HEK293 (cell line): ENCODE results near the gene SHMT2.

Source experiments
- CTCF ChIA-PET: fragments of 350-600 bp; formaldehyde crosslinking; extraction: SDS; loops from one replicate; lab custom pipeline; 2021; ENCODE audit warnings: antibody characterized with exemption; lab: Yijun Ruan, JAX
- POLR2A ChIA-PET: fragments of 300-600 bp; formaldehyde crosslinking; extraction: SDS; loops from one replicate; lab custom pipeline; 2020; ENCODE audit warnings: antibody characterized with exemption, inconsistent platforms; lab: Yijun Ruan, JAX
- H3K27ac ChIP-seq: fragments of 200-500 bp; sonication (Bioruptor generic); 2 replicates; pipeline ENCODE4 v1.5.1; 2014; ENCODE audit warnings: low read depth, low read length, control low read depth, inconsistent platforms; ENCODE audit errors: extremely low read depth
- H3K36me3 ChIP-seq, 2 experiments: fragments of 200-500 bp in 1 of 2; sonication (Bioruptor generic) in 1 of 2; 1 replicate in 1 of 2; 2 replicates in 1 of 2; pipeline ENCODE4 v1.5.1; 2014 to 2017; ENCODE audit warnings: inconsistent platforms in 2 of 2, low read length in 2 of 2; ENCODE audit not compliant: control insufficient read depth in 2 of 2, insufficient read depth in 1 of 2
- H3K4me1 ChIP-seq: fragments of 200-500 bp; sonication (Bioruptor generic); 2 replicates; pipeline ENCODE4 v1.5.1; 2014; ENCODE audit warnings: mild to moderate bottlenecking, low read length, inconsistent platforms; ENCODE audit not compliant: control insufficient read depth, insufficient read depth
- H3K4me3 ChIP-seq: 2 replicates; pipeline ENCODE4 v1.5.1; 2011; ENCODE audit warnings: low read depth, mild to moderate bottlenecking, control low read depth, low read length, moderate library complexity
- H3K9me3 ChIP-seq: fragments of 200-500 bp; sonication (Bioruptor generic); 2 replicates; pipeline ENCODE4 v1.5.1; 2014; ENCODE audit warnings: low read depth, low read length, inconsistent platforms; ENCODE audit not compliant: control insufficient read depth, insufficient read depth
- BCL11B ChIP-seq: fragments of 450-650 bp; formaldehyde crosslinking; IDR thresholded peaks from 2 replicates; pipeline ENCODE4 v1.5.1; 2016; ENCODE audit warnings: low read depth, missing biosample characterization, missing genetic modification characterization
- GLIS2 ChIP-seq: fragments of 450-650 bp; formaldehyde crosslinking; IDR thresholded peaks from 2 replicates; pipeline ENCODE4 v1.5.1; 2016; ENCODE audit warnings: missing biosample characterization, missing genetic modification characterization
- IKZF3 ChIP-seq: fragments of 450-650 bp; IDR thresholded peaks from 2 replicates; pipeline ENCODE4 v1.5.0; 2018; ENCODE audit warnings: missing biosample characterization, mild to moderate bottlenecking, missing genetic modification characterization, moderate library complexity
- INSM2 ChIP-seq: fragments of 450-650 bp; formaldehyde crosslinking; IDR thresholded peaks from 2 replicates; pipeline ENCODE4 v1.5.1; 2016; ENCODE audit warnings: missing biosample characterization, missing genetic modification characterization
- SP2 ChIP-seq: fragments of 450-650 bp; formaldehyde crosslinking; IDR thresholded peaks from 2 replicates; pipeline ENCODE4 v1.5.1; 2016; ENCODE audit warnings: missing biosample characterization, missing genetic modification characterization
- ZBTB6 ChIP-seq: fragments of 450-650 bp; formaldehyde crosslinking; IDR thresholded peaks from 2 replicates; pipeline ENCODE4 v1.5.1; 2017; ENCODE audit warnings: missing biosample characterization, missing genetic modification characterization
- ZBTB7A ChIP-seq: fragments of 450-650 bp; formaldehyde crosslinking; IDR thresholded peaks from 2 replicates; pipeline ENCODE4 v1.5.1; 2016; ENCODE audit warnings: low read depth, missing biosample characterization, missing genetic modification characterization
- ZFHX2 ChIP-seq: fragments of 450-650 bp; formaldehyde crosslinking; conservative IDR thresholded peaks from 2 replicates; pipeline ENCODE4 v1.5.1; 2016; ENCODE audit warnings: missing biosample characterization, missing genetic modification characterization
- ZIC2 ChIP-seq: fragments of 450-650 bp; formaldehyde crosslinking; IDR thresholded peaks from 2 replicates; pipeline ENCODE4 v1.5.1; 2016; ENCODE audit warnings: missing biosample characterization, missing genetic modification characterization
- ZNF114 ChIP-seq: fragments of 450-650 bp; formaldehyde crosslinking; IDR thresholded peaks from 2 replicates; pipeline ENCODE4 v1.5.0; 2017; ENCODE audit warnings: missing biosample characterization, missing genetic modification characterization
- ZNF2 ChIP-seq: fragments of 450-650 bp; formaldehyde crosslinking; IDR thresholded peaks from 2 replicates; pipeline ENCODE4 v1.5.1; 2016; ENCODE audit warnings: missing biosample characterization, missing genetic modification characterization
- ZNF24 ChIP-seq: fragments of 450-650 bp; formaldehyde crosslinking; IDR thresholded peaks from 2 replicates; pipeline ENCODE4 v1.5.1; 2016; ENCODE audit warnings: missing biosample characterization, missing genetic modification characterization
- ZNF324 ChIP-seq: fragments of 450-650 bp; formaldehyde crosslinking; IDR thresholded peaks from 2 replicates; pipeline ENCODE4 v1.5.1; 2016; ENCODE audit warnings: missing biosample characterization, missing genetic modification characterization
- ZNF341 ChIP-seq: fragments of 450-650 bp; formaldehyde crosslinking; IDR thresholded peaks from 2 replicates; pipeline ENCODE4; 2016; ENCODE audit warnings: low read depth, missing biosample characterization, missing genetic modification characterization
- ZNF391 ChIP-seq: fragments of 450-650 bp; formaldehyde crosslinking; IDR thresholded peaks from 2 replicates; pipeline ENCODE4 v1.5.1; 2016; ENCODE audit warnings: low read depth, missing biosample characterization, missing genetic modification characterization, borderline replicate concordance
- ZNF398 ChIP-seq: fragments of 450-650 bp; formaldehyde crosslinking; IDR thresholded peaks from 2 replicates; pipeline ENCODE4 v1.5.1; 2017; ENCODE audit warnings: missing biosample characterization, missing genetic modification characterization
- ZNF501 ChIP-seq: fragments of 450-650 bp; formaldehyde crosslinking; IDR thresholded peaks from 2 replicates; pipeline ENCODE4 v1.5.1; 2016; ENCODE audit warnings: missing biosample characterization, missing genetic modification characterization
- ZNF514 ChIP-seq: fragments of 450-650 bp; formaldehyde crosslinking; IDR thresholded peaks from 2 replicates; pipeline ENCODE4 v1.5.1; 2016; ENCODE audit warnings: missing biosample characterization, missing genetic modification characterization
- ZNF530 ChIP-seq: fragments of 450-650 bp; formaldehyde crosslinking; IDR thresholded peaks from 2 replicates; pipeline ENCODE4 v1.5.1; 2016; ENCODE audit warnings: low read depth, missing biosample characterization, missing genetic modification characterization
- ZNF571 ChIP-seq: fragments of 450-650 bp; formaldehyde crosslinking; IDR thresholded peaks from 2 replicates; pipeline ENCODE4 v1.5.0; 2017; ENCODE audit warnings: missing biosample characterization, missing genetic modification characterization
- ZNF585B ChIP-seq: fragments of 450-650 bp; formaldehyde crosslinking; IDR thresholded peaks from 2 replicates; pipeline ENCODE4 v1.5.1; 2016; ENCODE audit warnings: missing biosample characterization, missing genetic modification characterization
- ZNF600 ChIP-seq: fragments of 450-650 bp; formaldehyde crosslinking; IDR thresholded peaks from 2 replicates; pipeline ENCODE4 v1.5.1; 2016; ENCODE audit warnings: missing biosample characterization, missing genetic modification characterization
- ZNF629 ChIP-seq: fragments of 450-650 bp; formaldehyde crosslinking; IDR thresholded peaks from 2 replicates; pipeline ENCODE4 v1.5.1; 2017; ENCODE audit warnings: missing biosample characterization, missing genetic modification characterization
- ZNF654 ChIP-seq: fragments of 450-650 bp; formaldehyde crosslinking; IDR thresholded peaks from 2 replicates; pipeline ENCODE4 v1.5.1; 2016; ENCODE audit warnings: low read depth, missing biosample characterization, missing genetic modification characterization
- ZNF76 ChIP-seq: fragments of 450-650 bp; formaldehyde crosslinking; IDR thresholded peaks from 2 replicates; pipeline ENCODE4; 2016; ENCODE audit warnings: low read depth, missing biosample characterization, missing genetic modification characterization, borderline replicate concordance
- ZNF777 ChIP-seq: fragments of 450-650 bp; formaldehyde crosslinking; IDR thresholded peaks from 2 replicates; pipeline ENCODE4 v1.5.1; 2017; ENCODE audit warnings: missing biosample characterization, missing genetic modification characterization, borderline replicate concordance
- ZNF792 ChIP-seq: fragments of 450-650 bp; formaldehyde crosslinking; IDR thresholded peaks from 2 replicates; pipeline ENCODE4 v1.5.1; 2016; ENCODE audit warnings: missing biosample characterization, missing genetic modification characterization
- TF ChIP-seq, protein P1 (sequence below): fragments of 450-650 bp; formaldehyde crosslinking; optimal IDR thresholded peaks from 2 replicates; pipeline ENCODE3; 2016; ENCODE audit warnings: missing biosample characterization, mild to moderate bottlenecking, missing genetic modification characterization

SHMT2 gene

DNA sequence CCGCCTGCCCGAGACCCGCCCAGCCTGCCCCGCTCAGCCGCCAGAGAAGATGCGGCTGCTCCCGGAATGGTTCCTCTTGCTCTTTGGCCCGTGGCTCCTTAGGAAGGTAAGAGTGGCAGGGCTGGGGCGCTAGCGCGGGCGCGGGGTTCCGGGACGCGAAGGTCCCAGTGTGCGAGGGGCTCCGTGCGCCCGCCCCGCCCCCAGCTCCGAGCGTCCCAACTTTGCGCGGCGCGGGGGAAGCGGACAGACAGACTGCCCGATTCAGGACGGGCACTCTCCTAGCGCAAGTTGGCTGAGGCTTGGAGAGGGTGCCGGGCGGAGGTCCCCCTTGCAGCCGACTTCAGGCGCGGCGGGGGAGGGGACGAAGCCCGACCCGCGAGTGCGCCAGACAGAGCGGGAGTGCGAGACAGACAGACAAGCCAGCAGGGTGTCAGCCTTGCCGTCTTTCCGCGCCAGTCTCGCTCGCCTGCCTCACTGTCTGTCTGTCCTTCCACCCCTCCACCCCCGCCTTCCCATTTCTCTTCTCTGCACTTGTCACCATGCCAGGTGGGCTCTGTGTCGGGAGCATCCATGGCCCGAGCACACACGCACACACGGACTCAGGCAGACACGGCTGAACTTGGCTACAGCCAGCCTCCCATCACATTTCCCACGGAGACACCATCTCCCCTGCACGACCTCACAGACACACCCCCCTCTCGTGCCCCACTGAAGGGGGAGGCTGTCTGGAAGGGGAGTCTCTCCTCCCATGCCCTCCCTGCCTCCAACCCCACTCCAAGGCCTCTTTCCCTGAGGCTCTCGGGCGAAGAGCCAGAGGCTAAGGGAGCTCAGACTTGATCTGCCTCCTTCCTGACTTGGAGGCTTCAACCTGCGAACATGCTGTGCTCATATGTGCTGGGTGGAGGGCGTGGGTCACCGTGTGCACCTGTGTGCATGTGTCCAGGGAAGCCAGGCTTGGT lies 12.3 kb upstream of the SHMT2 start:
- Histone ChIP-seq H3K4me3 (peak overlapping the region; percentile 61), H3K27ac (peak overlapping the region; percentile 74; the same call in 1 of the 2 replicates), H3K4me1 (peaks cover 5% of the 10 kb centered on the region), H3K9me3 (no peaks in the 10 kb centered on the region), H3K36me3 (peaks cover 0 to 8% of the 10 kb centered on the region in 2 experiments; a peak in 1 of 3 replicates)
- POLR2A ChIA-PET: interaction anchor here (1.1 to 4.8 kb wide), 4 partner anchors 10 to 25 kb away, joined by 4 to 44 read pairs (median 10); partner anchors contain the start of gene SHMT2
- CTCF ChIA-PET: interaction anchor here (0.5 to 8.8 kb wide), 5 partner anchors 20 to 236 kb away, joined by 3 to 628 read pairs (median 7); partner anchors contain the start of genes INHBC, INHBE and SHMT2
- TF ChIP-seq ZNF585B (tag by site-specific recombination) (0 out of 2 replicates have a peak, but pooled peaks have one; percentile 24), ZNF24 (0 out of 2 replicates have a peak, but pooled peaks have one; percentile 32), ZNF654 (no peak), GLIS2 (tag by site-specific recombination) (peak; percentile 94), ZNF324 (peak; percentile 55; the same call in 1 of the 2 replicates), ZNF629 (tag by site-specific recombination) (0 out of 2 replicates have a peak, but pooled peaks have one; percentile 31), ZNF2 (tag by site-specific recombination) (peak; percentile 63; the same call in 1 of the 2 replicates), ZNF398 (peak; percentile 98), ZNF501 (tag by site-specific recombination) (peak; percentile 64), IKZF3 (tag by site-specific recombination) (peak; percentile 79; the same call in 1 of the 2 replicates), INSM2 (peak; percentile 23; the same call in 1 of the 2 replicates), ZNF792 (tag by site-specific recombination) (no peak), ZNF514 (tag by site-specific recombination) (no peak), ZBTB6 (tag by site-specific recombination) (no peak), ZIC2 (tag by site-specific recombination) (peak; percentile 28; the same call in 1 of the 2 replicates), ZNF530 (no peak), ZNF76 (tag by site-specific recombination) (peak; percentile 44; the same call in 1 of the 2 replicates), SP2 (peak; percentile 10; the same call in 1 of the 2 replicates), ZNF777 (tag by site-specific recombination) (peak; percentile 41; the same call in 1 of the 2 replicates), ZNF114 (tag by site-specific recombination) (no peak), ZFHX2 (peak; percentile 70), ZNF571 (tag by site-specific recombination) (no peak), ZNF341 (tag by site-specific recombination) (0 out of 2 replicates have a peak, but pooled peaks have one; percentile 16), ZNF391 (peak; percentile 62; the same call in 1 of the 2 replicates), ZNF600 (peak; percentile 88), ZBTB7A (tag by site-specific recombination) (peak; percentile 88; the same call in 1 of the 2 replicates), BCL11B (tag by site-specific recombination) (peak; percentile 26; the same call in 1 of the 2 replicates)
- TF ChIP-seq, protein P1, sequence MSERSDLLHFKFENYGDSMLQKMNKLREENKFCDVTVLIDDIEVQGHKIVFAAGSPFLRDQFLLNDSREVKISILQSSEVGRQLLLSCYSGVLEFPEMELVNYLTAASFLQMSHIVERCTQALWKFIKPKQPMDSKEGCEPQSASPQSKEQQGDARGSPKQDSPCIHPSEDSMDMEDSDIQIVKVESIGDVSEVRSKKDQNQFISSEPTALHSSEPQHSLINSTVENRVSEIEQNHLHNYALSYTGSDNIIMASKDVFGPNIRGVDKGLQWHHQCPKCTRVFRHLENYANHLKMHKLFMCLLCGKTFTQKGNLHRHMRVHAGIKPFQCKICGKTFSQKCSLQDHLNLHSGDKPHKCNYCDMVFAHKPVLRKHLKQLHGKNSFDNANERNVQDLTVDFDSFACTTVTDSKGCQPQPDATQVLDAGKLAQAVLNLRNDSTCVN: peak; percentile 87
